NCI-H526 (cell line): ENCODE results near the gene TBC1D1.
A peak's percentile ranks its signal among the peaks of the same experiment; 100 is the strongest.

Experiments used
- DNase-seq, 2 experiments: peaks; one replicate each; lab custom pipeline; 2025; lab: John Stamatoyannopoulos, UW

TBC1D1 gene

GRCh38 chr4:38056011-38056685 lies 165.3 kb downstream of the TBC1D1 start:
- no peak for DNase-seq

DNA sequence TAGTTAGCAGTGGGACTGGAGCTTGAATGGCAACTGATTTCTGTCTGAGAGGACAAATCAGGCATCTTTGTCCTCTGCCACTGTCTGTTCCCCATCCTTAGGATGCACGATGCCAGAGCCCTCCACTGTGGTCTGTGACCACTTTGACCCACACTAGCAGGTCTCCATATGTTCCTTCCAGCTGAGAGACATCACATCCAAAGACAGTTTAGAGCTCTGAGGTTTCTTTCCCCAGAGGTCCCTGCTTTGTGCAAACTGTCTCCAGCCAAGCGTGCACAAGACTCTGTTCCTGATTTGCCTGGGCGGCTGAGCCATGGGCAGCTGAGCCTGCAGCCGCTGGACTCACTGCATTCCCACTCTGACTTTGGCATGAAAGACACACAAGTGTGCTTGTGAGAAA lies 167.3 kb downstream of the TBC1D1 start:
- peak; percentile 61 to 83 for DNase-seq

DNA sequence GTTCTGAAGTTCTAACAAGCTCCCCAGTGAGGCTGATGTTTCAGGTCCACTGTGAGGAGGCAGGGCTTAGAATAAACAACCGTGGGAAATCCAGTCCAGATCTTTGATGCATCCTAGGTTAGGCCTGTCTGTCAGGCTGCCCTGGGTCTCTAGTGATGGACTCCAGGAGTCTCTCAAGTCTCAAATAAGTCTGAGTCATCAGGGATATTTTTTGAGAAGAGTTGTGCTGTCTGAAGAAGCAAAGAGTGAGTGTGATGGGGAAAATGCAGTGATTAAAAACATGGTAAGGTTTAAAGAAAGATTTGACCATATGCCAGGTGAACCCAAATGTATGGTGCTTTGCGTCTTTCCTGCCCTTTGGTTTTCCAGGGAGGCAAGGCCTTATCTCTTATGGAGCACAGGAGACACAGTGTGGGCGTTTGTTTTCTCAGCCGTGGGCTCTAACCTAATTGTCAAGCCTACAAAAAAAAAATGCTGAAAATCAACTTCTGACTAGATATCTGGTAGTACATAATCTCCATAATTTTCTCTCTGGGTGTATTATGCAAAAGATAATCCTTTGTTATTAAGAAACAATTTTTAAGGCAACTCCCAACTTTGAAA lies 170.0 kb downstream of the TBC1D1 start:
- DNase-seq, result no peak

DNA sequence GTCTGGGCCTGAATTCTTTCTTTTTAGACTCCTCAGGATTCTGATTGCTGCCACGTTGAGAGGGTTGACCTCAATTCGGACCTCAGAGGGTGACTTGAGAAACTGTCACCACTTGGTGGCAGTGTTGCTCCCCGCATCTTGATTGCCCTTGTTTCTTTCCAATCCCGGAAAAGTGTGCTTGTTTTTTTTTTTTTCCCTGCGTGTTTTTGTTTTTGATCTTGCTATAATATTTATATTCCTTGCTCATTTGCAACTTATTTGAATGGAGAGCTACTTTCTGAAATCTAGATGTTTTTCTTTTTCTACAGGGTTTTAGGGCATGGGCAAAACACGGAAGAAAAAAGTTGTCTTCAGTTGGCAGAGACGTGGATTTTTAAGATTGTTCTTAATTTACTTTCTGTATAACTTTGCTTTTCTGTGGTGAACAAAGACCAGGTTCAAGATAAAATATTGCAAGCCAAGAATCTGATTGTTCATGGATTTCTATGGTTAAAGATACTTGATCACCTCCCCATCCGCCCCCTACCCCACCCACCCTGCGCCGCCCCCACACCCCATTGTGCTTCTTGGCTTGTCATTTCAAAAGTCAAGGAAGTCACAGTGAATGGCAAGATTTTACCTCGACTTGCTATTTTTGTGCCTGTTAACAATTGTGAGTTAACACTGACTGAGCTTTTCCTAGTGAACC lies 171.3 kb downstream of the TBC1D1 start:
- DNase-seq, result peak in 1 of 2 experiments; percentile 80

DNA sequence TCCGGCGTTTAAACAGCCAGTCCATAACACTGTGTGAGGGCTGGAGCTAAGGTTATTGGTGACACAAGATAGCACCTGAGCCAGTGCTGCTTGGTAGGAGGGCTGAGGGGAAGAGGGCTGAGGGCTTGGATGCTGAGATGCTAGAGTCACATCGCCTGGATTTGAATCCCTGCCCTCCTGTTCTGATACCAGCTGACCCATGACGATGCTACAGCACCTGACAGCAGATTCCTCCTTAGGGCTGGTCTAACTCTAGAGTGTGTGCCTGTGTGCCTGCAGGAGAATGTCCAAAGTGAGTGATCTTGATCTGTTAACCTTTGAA lies 171.9 kb downstream of the TBC1D1 start:
- DNase-seq, result no peak

GRCh38 chr4:38065176-38065575 lies 174.3 kb downstream of the TBC1D1 start:
- DNase-seq, result no peak

GRCh38 chr4:38065900-38066299 lies 175.0 kb downstream of the TBC1D1 start:
- DNase-seq, result no peak

GRCh38 chr4:38067499-38067898 lies 176.6 kb downstream of the TBC1D1 start:
- no peak for DNase-seq

DNA sequence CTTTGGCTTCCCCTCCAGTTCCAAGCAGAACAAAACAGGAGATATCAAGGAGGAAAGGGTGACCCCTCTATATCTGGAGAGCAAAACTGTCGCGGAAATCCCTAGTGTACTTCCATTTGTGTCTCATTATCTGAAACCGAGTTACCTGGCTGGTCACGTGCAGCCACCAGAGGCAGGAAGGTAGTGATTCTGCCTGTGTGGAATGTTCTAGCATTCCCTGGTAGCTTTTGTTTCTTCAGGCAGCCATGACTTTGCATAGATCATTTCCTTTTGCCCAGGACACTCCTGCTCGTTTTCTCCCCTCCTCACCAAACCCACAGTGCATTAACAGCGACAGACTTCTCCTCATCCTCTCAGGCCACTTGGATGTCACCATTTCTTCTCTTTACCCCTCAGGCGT lies 177.2 kb downstream of the TBC1D1 start:
- no peak for DNase-seq

DNA sequence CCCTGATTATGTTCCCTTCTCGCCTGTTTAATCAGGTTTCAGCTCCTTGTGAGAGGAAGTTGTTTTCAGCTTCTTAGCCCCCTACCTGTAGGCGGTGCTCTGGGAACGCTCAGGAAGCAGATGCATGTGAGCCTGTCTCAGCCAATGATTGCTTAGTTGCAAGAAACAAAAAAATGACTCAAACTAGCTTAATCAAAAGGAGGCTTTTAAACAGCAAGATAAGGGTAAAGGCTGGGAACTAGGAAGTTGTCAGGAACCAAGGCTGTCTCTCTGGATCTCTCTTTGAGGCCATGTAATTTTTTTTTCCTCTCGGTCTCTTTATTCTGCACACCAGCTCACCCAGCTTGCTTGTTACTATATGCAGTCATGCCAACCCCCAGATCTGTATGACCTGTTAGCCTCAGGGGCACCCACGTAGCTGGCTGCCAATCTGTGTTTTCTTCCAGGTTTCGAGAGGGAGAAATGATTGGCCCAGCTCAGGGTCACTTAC lies 178.4 kb downstream of the TBC1D1 start:
- DNase-seq, result no peak

GRCh38 chr4:38071801-38072431 lies 181.0 kb downstream of the TBC1D1 start:
- DNase-seq, result no peak

GRCh38 chr4:38072578-38072977 lies 181.7 kb downstream of the TBC1D1 start:
- DNase-seq, result no peak

- no peak for DNase-seq
Measured at GRCh38 chr4:38073596-38074234, 182.8 kb downstream of the TBC1D1 start.

DNA sequence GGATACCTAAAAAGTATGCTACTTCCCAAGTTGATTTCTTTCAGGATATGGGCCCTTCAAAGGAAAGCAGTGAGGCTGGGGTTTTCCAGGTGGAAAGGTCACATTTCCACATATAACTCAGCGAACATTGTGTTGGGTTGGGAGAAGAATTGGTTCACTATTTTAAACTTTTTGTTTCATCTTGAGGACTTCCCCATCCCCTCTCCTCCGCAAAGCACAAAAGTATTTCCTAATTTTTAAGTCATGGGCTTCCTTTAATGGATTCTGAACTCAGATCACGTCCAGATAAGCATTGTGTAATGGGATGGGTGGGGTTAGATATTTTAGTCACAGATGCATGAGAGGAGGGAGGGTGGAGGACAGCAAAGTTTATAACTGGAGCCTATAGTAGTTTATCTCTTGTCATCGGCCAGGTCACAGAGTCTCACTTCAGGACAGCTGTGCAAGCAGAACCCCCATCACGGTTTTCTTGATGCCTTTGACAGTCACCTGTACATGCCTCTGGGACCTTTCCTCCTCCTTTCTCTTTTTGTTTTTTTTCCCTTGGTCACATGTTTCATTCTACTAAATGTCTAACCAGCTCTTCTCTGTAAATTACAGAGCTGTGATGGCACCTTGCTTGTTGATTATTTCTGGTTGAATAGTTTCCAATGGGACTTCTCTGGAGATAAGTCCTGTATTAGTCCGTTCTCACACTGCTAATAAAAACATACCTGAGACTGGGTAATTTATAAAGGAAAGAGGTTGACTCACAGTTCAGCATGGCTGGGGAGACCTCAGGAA lies 184.7 kb downstream of the TBC1D1 start:
- no peak for DNase-seq

GRCh38 chr4:38076153-38076669 lies 185.3 kb downstream of the TBC1D1 start:
- DNase-seq, result no peak

DNA sequence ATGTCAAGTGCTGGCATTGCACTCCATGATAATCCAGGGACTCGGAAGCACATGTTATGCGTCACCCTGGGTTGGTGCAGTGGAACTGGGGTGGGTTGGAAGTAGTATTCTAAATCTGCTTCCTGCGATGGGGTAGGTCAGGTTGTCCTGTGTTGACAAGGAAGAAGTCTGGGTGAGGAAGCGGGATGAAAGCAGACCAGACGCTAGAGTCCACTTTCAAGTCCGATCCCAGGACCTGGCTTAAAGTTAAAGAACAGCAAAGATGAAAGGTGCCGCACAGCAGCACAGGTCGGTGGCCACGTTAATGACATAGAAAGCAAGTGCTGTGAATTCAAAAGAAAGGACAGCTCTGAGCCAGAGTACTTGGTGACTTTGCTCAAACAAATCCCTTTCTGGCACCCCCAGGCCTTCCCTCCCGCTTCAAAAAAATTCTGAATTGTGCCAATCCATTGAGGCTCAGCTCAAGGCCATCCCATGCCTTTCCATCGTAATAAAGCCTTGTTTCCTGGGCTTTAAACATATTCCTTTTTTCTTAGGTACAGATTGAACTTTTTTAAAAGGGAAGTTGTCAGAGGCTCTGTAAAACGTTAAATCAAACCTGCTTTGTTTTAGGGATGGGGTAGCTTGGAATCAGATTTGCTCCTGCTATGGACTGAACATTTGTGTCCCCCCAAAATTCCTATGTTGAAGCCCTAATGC lies 187.1 kb downstream of the TBC1D1 start:
- DNase-seq, result no peak

DNA sequence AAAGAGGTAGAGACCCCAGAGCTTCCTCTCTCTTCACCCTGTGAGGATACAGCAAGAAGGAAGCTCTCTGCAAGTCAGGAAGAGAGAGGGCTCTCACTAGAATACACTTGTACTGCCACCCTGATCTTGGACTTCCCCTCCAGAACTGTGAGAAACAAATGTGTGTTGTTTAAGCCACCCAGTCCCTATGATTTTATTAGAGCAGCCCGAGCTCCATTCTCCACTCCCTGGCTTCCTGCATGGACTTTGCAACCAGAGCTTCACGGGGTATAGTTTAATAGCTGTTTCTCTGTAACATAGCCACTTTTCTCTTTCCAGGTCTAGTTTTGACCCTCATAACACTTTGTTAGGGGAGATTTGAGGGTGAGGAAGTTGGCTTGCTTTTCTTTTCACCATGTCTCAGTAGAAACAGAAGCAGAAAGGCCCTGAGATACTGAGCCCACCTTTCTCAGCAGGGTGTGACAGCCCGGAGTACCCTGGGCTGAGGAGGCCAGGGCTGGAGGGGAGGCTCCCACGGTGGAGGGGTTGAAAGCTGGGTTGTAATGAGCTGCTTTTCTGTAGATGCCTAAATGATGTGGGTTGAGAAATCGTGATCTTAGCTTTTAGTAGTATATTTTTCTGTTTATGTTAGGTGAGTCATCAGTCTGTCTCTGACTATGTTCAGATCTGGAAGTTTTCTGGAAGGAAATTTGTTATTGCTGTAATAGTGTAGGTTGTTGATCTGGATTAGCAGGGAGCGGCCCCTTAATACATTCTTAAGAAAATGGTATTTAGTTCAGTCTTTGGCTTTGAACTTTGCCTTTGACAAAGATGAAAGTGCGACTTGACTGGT lies 187.9 kb downstream of the TBC1D1 start:
- DNase-seq, result no peak

- DNase-seq, result no peak
Measured at GRCh38 chr4:38080061-38080974, 189.4 kb downstream of the TBC1D1 start.

DNA sequence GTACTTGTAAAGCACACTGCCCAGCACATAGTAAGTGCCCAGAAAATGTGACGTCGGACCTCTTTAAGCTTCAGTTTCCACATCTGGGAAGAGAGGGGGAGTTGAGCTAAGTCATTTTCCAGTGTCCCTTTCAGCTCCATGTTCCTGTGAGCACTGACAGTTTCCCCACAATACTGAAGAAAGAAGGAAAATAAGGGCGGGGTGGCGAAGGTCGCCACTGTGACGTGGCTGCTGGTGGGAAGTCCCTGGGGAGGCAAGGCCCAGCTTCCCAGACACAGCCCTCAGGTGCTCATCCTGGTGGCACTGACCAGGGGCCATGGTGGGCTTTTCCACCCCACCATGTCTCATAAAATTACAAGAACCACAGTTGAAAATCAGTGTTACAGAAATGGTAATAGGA lies 191.1 kb downstream of the TBC1D1 start:
- no peak for DNase-seq
